ENCODE results near the gene CACNA1S. TPM values are rescaled to one million over a fixed set of nuclear protein-coding genes. Genes with fewer than 3 reads are reported as not detected.

CACNA1S gene
- total and polyA plus RNA-seq, 2 of the 13 experiments (the other 11 are each of a cell fraction or from before 2014, with no cell fraction given): not detected

DNA sequence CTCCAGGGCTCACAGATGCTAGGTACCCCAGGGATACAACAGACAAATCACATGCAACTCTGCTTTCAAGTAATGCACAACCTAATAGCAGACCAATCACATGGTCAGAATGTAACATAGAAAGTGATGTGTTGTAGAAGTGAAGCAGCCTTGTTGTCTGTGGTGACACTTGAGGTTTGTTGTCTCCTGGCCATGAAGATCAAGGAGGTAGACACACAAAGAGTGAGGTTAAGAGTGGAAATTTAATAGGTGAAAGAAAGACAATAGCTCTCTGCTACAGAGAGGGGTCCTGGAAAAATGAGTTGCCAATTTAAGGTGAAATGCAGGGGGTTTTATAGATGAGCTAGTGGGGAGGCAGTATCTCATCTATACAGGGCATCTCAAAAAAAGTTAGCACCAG lies 44.6 kb upstream of the CACNA1S start (continued):
- TF ChIP-seq, protein P1, sequence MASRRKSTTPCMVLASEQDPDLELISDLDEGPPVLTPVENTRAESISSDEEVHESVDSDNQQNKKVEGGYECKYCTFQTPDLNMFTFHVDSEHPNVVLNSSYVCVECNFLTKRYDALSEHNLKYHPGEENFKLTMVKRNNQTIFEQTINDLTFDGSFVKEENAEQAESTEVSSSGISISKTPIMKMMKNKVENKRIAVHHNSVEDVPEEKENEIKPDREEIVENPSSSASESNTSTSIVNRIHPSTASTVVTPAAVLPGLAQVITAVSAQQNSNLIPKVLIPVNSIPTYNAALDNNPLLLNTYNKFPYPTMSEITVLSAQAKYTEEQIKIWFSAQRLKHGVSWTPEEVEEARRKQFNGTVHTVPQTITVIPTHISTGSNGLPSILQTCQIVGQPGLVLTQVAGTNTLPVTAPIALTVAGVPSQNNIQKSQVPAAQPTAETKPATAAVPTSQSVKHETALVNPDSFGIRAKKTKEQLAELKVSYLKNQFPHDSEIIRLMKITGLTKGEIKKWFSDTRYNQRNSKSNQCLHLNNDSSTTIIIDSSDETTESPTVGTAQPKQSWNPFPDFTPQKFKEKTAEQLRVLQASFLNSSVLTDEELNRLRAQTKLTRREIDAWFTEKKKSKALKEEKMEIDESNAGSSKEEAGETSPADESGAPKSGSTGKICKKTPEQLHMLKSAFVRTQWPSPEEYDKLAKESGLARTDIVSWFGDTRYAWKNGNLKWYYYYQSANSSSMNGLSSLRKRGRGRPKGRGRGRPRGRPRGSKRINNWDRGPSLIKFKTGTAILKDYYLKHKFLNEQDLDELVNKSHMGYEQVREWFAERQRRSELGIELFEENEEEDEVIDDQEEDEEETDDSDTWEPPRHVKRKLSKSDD (CRISPR knock-in tag; IDR thresholded peaks at IDR 0.05; ENCODE audit: low read depth): no peak

GRCh38 chr1:201156346-201156745 lies 44.1 kb upstream of the CACNA1S start:
- no TSS peak for BruUV-seq (replicated peaks)
- Histone ChIP-seq H3K9me3 (ENCODE audit: low read length) (no peaks in the 10 kb centered on the region), H3K4me2 (ENCODE audit: low read depth, low read length) (no peak overlapping the region), H4K20me1 (ENCODE audit: insufficient read depth, low read length) (no peaks in the 10 kb centered on the region), H3K27ac (ENCODE audit: extremely low read length, insufficient read depth, low read length) (no peak overlapping the region), H3K79me2 (ENCODE audit: insufficient read depth, low read length) (peaks cover 10% of the 10 kb centered on the region), H3K9ac (ENCODE audit: insufficient read depth, low read depth, low read length) (no peak overlapping the region), H3K27me3 (ENCODE audit: control insufficient read depth in 1 of 2, insufficient read depth in 2 of 2, low read length in 2 of 2) (no peaks in the 10 kb centered on the region; a peak in 1 of 5 replicates), H3K36me3 (replicated peaks in 1 of 2; ENCODE audit: control insufficient read depth in 1 of 2, insufficient read depth in 2 of 2, low read length in 2 of 2) (peaks cover 0 to 7% of the 10 kb centered on the region in 2 experiments; a peak in 1 of 5 replicates), H2AFZ (ENCODE audit: low read length) (no peak overlapping the region), H3K4me3 (replicated peaks in 1 of 3; ENCODE audit: insufficient read depth in 1 of 3, low read depth in 2 of 3, low read length in 3 of 3) (no peak overlapping the region), H3K4me1 (ENCODE audit: insufficient read depth, low read length) (peaks cover 19% of the 10 kb centered on the region)
- in situ Hi-C loops (cut with HindIII; ENCODE audit: extremely low pct_ligation_motif_present, low pct_unique_long_range_greater_than_20kb): no loop called here
- intact Hi-C loops (cut with micrococcal nuclease; ENCODE audit: unreplicated experiment): no loop called here
- no peak for ATAC-seq
- no peak for FAIRE-seq
- DNase-seq (ENCODE audit: low spot score): no peak
- 75% methylated on average over 3 of the region's 3 CpGs for WGBS (ENCODE audit: low lambda C conversion rate)
- ChIA-PET CTCF (ENCODE audit: low intra/inter-chr PET ratio, low total read pairs) (no interaction called here), POLR2A (interaction anchor here (3.9 kb wide), 1 partner anchor 14 kb away, joined by 30 read pairs; no protein-coding TSS in a partner anchor)
- TF ChIP-seq PTBP1 (IDR thresholded peaks at IDR 0.05; ENCODE audit: low read depth, low read length, poor library complexity, severe bottlenecking) (no peak), ZNF577 (CRISPR knock-in tag; IDR thresholded peaks at IDR 0.05; ENCODE audit: borderline replicate concordance, low read depth) (no peak), ZNF619 (CRISPR knock-in tag; IDR thresholded peaks at IDR 0.05) (no peak), GATA4 (IDR thresholded peaks at IDR 0.05; ENCODE audit: borderline replicate concordance, low read depth) (no peak), SALL2 (CRISPR knock-in tag; IDR thresholded peaks at IDR 0.05) (no peak), RCOR2 (CRISPR knock-in tag; IDR thresholded peaks at IDR 0.05) (no peak), ZNF205 (CRISPR knock-in tag; IDR thresholded peaks at IDR 0.05) (no peak), ZNF784 (CRISPR knock-in tag; IDR thresholded peaks at IDR 0.05; ENCODE audit: borderline replicate concordance) (no peak), NONO (IDR thresholded peaks at IDR 0.05) (no peak), NONO (CRISPR knock-in tag; conservative IDR thresholded peaks at IDR 0.05) (no peak), ARID2 (CRISPR knock-in tag; IDR thresholded peaks at IDR 0.05; ENCODE audit: borderline replicate concordance) (no peak), ZNF350 (CRISPR knock-in tag; IDR thresholded peaks at IDR 0.05; ENCODE audit: borderline replicate concordance, low read depth) (no peak), ZBTB43 (CRISPR knock-in tag; conservative IDR thresholded peaks at IDR 0.05) (no peak)
